ENCODE measurements around the gene SLC6A11. TPM values are rescaled to one million over a fixed set of nuclear protein-coding genes. Genes with fewer than 3 reads are reported as not detected.

The SLC6A11 gene
- total RNA-seq, 1 donor: not detected

DNA sequence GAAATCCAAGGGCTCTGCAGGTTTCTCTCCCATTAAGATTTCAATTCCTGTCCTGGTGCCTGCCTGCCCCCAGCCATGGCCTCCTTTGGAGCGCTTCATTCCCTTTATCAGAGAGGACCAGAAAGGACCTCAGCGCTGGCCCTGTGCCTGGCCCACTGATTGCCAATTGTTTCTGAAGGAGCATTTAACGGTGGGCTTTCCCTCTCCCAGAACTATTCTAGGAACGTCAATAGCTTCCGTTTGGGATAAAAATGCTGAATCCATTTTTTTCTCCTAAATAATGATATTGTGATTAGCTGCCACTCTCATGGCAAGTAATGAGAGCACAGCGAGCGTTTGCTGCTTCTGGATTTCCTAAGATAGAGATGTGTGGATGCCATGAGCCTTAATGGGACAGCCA is 164.3 kb downstream of the SLC6A11 start:
- Histone ChIP-seq H3K9me3 (ENCODE audit: low read depth, low read length) (no peaks in the 10 kb centered on the region), H3K79me2 (ENCODE audit: insufficient read depth, low read length) (no peaks in the 10 kb centered on the region), H3K27me3 (ENCODE audit: insufficient read depth, low read length) (peaks cover 12% of the 10 kb centered on the region), H3K4me1 (ENCODE audit: insufficient read depth, low read length) (peaks cover 25% of the 10 kb centered on the region), H3K27ac (ENCODE audit: low read depth, low read length) (no peak overlapping the region), H3K4me2 (ENCODE audit: insufficient read depth, low read length) (no peak overlapping the region), H3K36me3 (ENCODE audit: insufficient read depth, low read length) (no peaks in the 10 kb centered on the region), H2AFZ (ENCODE audit: low read length) (no peak overlapping the region), H4K20me1 (ENCODE audit: insufficient read depth, low read length) (no peaks in the 10 kb centered on the region), H3K4me3 (ENCODE audit: insufficient read depth, low read length) (no peak overlapping the region)
- no peak for TF ChIP-seq CTCF (IDR thresholded peaks at IDR 0.05; ENCODE audit: extremely low read depth, low read depth, low read length)
- DNase-seq (ENCODE audit: insufficient read length, low spot score, missing footprints): no peak

GRCh38 chr3:10981031-10981430 is 165.0 kb downstream of the SLC6A11 start:
- Histone ChIP-seq H3K79me2 (ENCODE audit: insufficient read depth, low read length) (no peaks in the 10 kb centered on the region), H3K36me3 (ENCODE audit: insufficient read depth, low read length) (no peaks in the 10 kb centered on the region), H3K4me1 (ENCODE audit: insufficient read depth, low read length) (peaks cover 25% of the 10 kb centered on the region), H3K4me3 (ENCODE audit: insufficient read depth, low read length) (no peak overlapping the region), H2AFZ (ENCODE audit: low read length) (no peak overlapping the region), H4K20me1 (ENCODE audit: insufficient read depth, low read length) (no peaks in the 10 kb centered on the region), H3K4me2 (ENCODE audit: insufficient read depth, low read length) (no peak overlapping the region), H3K9me3 (ENCODE audit: low read depth, low read length) (no peaks in the 10 kb centered on the region), H3K27ac (ENCODE audit: low read depth, low read length) (no peak overlapping the region), H3K27me3 (ENCODE audit: insufficient read depth, low read length) (peaks cover 12% of the 10 kb centered on the region)
- TF ChIP-seq CTCF (IDR thresholded peaks at IDR 0.05; ENCODE audit: extremely low read depth, low read depth, low read length): no peak
- no peak for DNase-seq (ENCODE audit: insufficient read length, low spot score, missing footprints)

DNA sequence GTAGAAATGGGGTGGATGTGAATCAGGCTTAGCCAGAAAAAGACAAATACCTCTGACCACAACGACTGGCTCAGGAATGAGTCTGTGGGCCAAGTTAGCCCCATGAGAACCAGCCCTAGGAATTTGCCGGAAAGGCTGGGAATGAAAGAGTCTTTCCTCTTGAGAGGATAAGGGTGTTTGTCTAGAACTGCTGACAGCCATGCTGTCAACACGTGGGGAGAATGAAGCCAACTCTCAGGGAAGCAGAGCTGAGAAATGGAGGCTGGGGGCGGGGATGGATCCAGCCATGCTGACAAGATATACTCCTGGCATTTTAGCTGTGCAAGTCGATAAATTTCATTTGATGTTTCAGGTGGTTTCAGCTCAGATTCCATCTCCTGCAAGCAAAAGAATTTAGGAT is 165.9 kb downstream of the SLC6A11 start:
- peak; percentile 79 for DNase-seq (ENCODE audit: insufficient read length, low spot score, missing footprints)
- no peak for TF ChIP-seq CTCF (IDR thresholded peaks at IDR 0.05; ENCODE audit: extremely low read depth, low read depth, low read length)
- H3K27me3 ChIP-seq (ENCODE audit: insufficient read depth, low read length): peaks cover 12% of the 10 kb centered on the region

GRCh38 chr3:10982782-10983181 is 166.8 kb downstream of the SLC6A11 start:
- H3K36me3 ChIP-seq (ENCODE audit: insufficient read depth, low read length): no peaks in the 10 kb centered on the region
- no peaks in the 10 kb centered on the region for H4K20me1 ChIP-seq (ENCODE audit: insufficient read depth, low read length)
- DNase-seq (ENCODE audit: insufficient read length, low spot score, missing footprints): no peak
- peaks cover 12% of the 10 kb centered on the region for H3K27me3 ChIP-seq (ENCODE audit: insufficient read depth, low read length)
- H2AFZ ChIP-seq (ENCODE audit: low read length): no peak overlapping the region
- TF ChIP-seq CTCF (IDR thresholded peaks at IDR 0.05; ENCODE audit: extremely low read depth, low read depth, low read length): no peak
- no peak overlapping the region for H3K4me3 ChIP-seq (ENCODE audit: insufficient read depth, low read length)
- H3K9me3 ChIP-seq (ENCODE audit: low read depth, low read length): no peaks in the 10 kb centered on the region
- peaks cover 22% of the 10 kb centered on the region for H3K4me1 ChIP-seq (ENCODE audit: insufficient read depth, low read length)
- H3K79me2 ChIP-seq (ENCODE audit: insufficient read depth, low read length): no peaks in the 10 kb centered on the region
- no peak overlapping the region for H3K27ac ChIP-seq (ENCODE audit: low read depth, low read length)
- no peak overlapping the region for H3K4me2 ChIP-seq (ENCODE audit: insufficient read depth, low read length)

More for the DNA sequence above, 165.9 kb downstream of the SLC6A11 start:
- Histone ChIP-seq H2AFZ (ENCODE audit: low read length) (no peak overlapping the region), H3K4me2 (ENCODE audit: insufficient read depth, low read length) (peak overlapping the region; percentile 5), H3K4me1 (ENCODE audit: insufficient read depth, low read length) (peaks cover 25% of the 10 kb centered on the region), H3K9me3 (ENCODE audit: low read depth, low read length) (no peaks in the 10 kb centered on the region), H3K79me2 (ENCODE audit: insufficient read depth, low read length) (no peaks in the 10 kb centered on the region), H3K4me3 (ENCODE audit: insufficient read depth, low read length) (no peak overlapping the region), H3K27ac (ENCODE audit: low read depth, low read length) (no peak overlapping the region), H3K36me3 (ENCODE audit: insufficient read depth, low read length) (no peaks in the 10 kb centered on the region), H4K20me1 (ENCODE audit: insufficient read depth, low read length) (no peaks in the 10 kb centered on the region)
